Measurements from ENCODE around the gene ATP2A2.
"Not testable (repeated sequence)": the region's sequence is repeated elsewhere in the genome, so short reads cannot be mapped to it uniquely, and the experiment has no call there.

ATP2A2 gene

GRCh38 chr12:110355073-110355472 is 74.0 kb downstream of the ATP2A2 start:
- H3K4me3 ChIP-seq (ENCODE audit: control insufficient read depth, low read depth, low read length) = no peak overlapping the region
- no peak for DNase-seq (ENCODE audit: low read depth)
- TF ChIP-seq CTCF (IDR thresholded peaks at IDR 0.05; ENCODE audit: control insufficient read depth, insufficient read depth, low read depth, low read length, missing control alignments) = peak; percentile 36

GRCh38 chr12:110358384-110359097 is 77.5 kb downstream of the ATP2A2 start:
- peak; percentile 34 for TF ChIP-seq CTCF (IDR thresholded peaks at IDR 0.05; ENCODE audit: control insufficient read depth, insufficient read depth, low read depth, low read length, missing control alignments)
- not testable (repeated sequence) for H3K4me3 ChIP-seq (ENCODE audit: control insufficient read depth, low read depth, low read length); DNase-seq (ENCODE audit: low read depth)

DNA sequence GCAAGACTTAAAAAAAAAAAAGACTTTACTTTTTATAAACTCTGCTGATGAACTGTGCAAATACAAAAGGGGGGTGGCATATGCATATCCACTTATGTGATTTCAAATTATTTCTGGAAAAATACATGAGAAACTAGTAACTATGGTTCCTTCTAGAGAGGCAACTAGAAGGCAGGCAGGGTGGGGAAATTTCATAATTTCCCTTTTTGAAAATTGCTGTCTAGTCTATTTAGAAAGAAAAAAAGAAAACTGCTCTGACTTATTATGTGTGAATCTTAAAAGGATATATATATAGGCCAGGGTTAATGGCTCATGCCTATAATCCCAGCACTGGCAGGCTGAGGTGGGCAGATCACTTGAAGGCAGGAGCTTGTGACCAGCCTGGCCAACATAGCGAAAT is 80.2 kb downstream of the ATP2A2 start:
- no peak overlapping the region for H3K4me3 ChIP-seq (ENCODE audit: control insufficient read depth, low read depth, low read length)
- no peak for DNase-seq (ENCODE audit: low read depth)
- no peak for TF ChIP-seq CTCF (IDR thresholded peaks at IDR 0.05; ENCODE audit: control insufficient read depth, insufficient read depth, low read depth, low read length, missing control alignments)

DNA sequence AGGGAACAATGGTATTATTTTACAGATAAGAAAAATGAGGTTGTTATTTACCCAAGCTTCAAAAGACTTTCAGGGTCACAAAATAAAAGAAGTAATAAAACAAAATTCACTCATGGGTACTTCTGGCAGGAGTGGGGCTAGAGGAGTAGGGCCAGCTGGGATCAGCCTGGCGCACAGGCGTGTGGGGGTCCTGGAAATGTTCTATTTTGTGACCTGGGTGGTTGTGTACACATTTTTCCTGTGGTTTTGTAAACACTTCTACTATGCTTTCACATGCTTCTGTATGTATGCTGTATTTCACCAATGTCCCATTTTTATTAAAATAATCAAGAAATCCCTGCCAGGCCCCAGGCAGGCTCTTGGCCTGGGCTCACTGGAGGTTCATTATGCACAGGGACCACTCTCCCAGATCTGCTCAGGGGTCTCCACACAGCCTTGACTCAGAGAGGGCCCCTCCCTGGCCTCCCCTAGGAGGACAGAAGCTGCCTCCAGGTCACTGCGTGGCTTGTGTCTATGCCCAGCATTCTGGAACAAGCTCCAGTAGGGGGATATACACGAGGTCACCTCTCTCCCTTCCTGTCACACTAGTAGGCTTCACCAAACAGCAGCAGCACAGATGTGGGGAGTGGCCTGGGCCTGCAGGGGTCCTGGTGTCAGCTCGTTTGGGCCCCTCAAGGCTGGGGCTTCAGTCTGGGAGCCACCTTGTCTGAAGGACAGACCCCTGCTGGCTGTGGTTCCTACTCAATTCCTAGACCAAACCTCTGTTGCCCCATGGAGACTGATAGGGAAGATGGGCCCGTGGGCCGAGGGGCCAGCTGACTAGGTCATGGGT is 84.7 kb downstream of the ATP2A2 start:
- no peak for DNase-seq (ENCODE audit: low read depth)
- no peak for TF ChIP-seq CTCF (IDR thresholded peaks at IDR 0.05; ENCODE audit: control insufficient read depth, insufficient read depth, low read depth, low read length, missing control alignments)

GRCh38 chr12:110366321-110367142 is 85.5 kb downstream of the ATP2A2 start:
- no peak for TF ChIP-seq CTCF (IDR thresholded peaks at IDR 0.05; ENCODE audit: control insufficient read depth, insufficient read depth, low read depth, low read length, missing control alignments)
- no peak overlapping the region for H3K4me3 ChIP-seq (ENCODE audit: control insufficient read depth, low read depth, low read length)
- DNase-seq (ENCODE audit: low read depth) = no peak

More for the DNA sequence above, 84.7 kb downstream of the ATP2A2 start:
- no peak overlapping the region for H3K4me3 ChIP-seq (ENCODE audit: control insufficient read depth, low read depth, low read length)

DNA sequence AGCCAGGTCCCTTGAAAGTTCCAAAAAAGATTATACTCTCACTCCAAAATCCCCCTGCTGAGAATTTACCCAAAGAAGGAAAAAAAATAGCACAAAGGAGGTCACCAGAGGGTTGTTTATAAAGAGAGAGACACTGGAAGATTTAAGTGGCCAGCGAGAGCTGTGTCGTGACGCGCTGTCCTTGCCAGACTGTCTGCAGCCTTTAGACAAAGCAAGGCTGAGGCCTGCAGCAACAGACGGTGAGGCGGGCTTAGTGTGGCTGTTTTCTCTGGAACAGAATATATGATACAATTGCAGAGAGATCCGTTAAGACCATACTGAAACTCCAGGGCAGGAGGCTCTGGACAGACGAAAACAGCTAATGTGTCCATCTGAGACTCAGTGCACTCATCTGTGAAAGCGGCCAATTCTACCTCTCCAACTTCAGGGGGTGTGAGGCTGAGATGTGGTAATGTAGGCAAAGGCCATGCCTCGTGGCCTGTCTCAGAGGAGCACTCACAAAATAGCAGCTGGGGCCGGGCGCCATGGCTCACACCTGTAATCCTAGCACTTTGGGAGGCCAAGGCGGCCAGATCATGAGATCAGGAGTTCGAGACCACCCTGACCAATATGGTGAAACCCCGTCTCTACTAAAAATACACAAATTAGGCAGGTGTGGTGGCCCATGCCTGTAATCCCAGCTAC is 86.3 kb downstream of the ATP2A2 start:
- no peak for DNase-seq (ENCODE audit: low read depth)
- no peak overlapping the region for H3K4me3 ChIP-seq (ENCODE audit: control insufficient read depth, low read depth, low read length)
- TF ChIP-seq CTCF (IDR thresholded peaks at IDR 0.05; ENCODE audit: control insufficient read depth, insufficient read depth, low read depth, low read length, missing control alignments) = no peak
